NCI-H1417 (cell line): Measurements from ENCODE around the gene OR5M11.
A peak's percentile ranks its signal among the peaks of the same experiment; 100 is the strongest.
"Not testable (repeated sequence)": the region's sequence is repeated elsewhere in the genome, so short reads cannot be mapped to it uniquely, and the experiment has no call there.

Experiments
- DNase-seq, 3 experiments: peaks; one replicate each; lab custom pipeline; 2025; lab: John Stamatoyannopoulos, UW

OR5M11 gene

DNA sequence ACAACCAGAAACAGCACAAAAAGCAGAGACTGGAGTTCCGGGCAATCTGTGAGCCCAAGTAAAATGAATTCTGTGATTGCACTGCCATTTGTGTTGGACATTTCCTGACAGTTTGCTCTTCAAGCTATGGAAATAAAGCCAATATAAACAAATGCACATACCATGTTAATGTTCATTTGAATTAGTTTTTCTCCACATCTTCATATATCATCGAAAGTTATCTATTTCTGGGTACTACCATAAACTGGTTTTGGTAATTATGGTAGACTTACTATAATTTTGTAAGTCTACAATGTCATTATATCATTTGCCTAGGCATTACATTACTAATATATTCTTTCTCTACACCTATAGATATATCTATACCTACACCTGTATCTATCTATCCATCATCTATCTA, at the start of gene OR5M11:
Gene OR5M11, minus strand, starts transcription at position 101 of the 400 bp plus-strand sequence. Its CDS starts 0 bp downstream, at position 101.
- no peak for DNase-seq

DNA sequence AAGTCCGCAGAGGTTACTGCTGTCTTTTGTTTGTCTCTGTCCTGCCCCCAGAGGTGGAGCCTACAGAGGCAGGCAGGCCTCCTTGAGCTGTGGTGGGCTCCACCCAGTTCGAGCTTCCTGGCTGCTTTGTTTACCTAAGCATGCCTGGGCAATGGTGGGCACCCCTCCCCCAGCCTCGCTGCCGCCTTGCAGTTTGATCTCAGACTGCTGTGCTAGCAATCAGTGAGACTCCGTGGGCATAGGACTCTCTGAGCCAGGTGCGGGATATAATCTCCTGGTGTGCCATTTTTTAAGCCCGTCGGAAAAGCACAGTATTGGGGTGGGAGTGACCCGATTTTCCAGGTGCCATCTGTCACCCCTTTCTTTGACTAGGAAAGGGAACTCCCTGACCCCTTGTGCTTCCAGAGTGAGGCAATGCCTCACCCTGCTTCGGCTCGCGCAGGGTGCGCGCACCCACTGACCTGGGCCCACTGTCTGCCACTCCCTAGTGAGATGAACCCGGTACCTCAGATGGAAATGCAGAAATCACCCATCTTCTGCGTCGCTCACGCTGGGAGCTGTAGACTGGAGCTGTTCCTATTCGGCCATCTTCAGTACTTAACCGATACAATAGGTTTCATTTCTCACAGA, 49.1 kb upstream of the OR5M11 start:
- DNase-seq: not testable (repeated sequence)

DNA sequence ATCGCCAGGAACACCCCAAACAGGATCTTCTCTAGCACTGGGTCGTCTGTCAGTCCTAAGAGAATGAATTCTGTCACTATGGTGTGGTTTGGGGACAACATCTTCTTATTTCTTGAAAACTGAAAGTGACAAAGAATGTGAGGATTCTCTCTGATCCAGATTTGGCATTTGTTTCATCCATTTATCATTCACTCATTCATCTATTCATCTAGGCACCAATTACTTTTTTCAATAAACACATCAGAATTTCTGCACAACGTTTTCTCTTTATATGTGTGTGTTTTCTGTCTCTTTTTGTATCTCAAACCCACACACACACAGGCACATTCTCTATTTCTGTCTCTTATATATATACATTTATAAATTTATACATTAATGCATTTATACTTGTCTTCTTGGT, 34.6 kb upstream of the OR5M11 start, which contains the start of gene OR5M10:
Gene OR5M10, minus strand, starts transcription at position 101 of the 400 bp plus-strand sequence. Its CDS starts 0 bp downstream, at position 101.
- no peak for DNase-seq

DNA sequence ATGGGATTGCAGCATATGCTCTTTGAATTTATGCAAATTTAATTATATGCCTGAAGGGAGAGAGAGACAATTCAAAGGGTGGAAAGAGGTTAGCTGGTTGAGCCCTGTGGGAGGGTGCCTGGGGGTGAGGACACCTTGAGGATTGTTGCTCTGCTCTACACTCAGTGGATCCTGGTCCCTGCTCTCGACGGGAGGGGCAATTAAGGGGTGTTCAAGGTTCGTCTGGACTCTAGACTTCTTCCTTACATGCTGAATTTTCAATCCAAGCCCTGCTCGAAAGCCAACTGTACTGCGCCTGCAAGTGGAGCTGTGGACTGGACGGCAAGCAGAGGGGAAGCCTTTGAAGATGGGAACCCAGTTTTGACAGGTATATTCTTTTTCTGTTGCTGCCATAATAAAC, 15.5 kb upstream of the OR5M11 start:
- no peak for DNase-seq

DNA sequence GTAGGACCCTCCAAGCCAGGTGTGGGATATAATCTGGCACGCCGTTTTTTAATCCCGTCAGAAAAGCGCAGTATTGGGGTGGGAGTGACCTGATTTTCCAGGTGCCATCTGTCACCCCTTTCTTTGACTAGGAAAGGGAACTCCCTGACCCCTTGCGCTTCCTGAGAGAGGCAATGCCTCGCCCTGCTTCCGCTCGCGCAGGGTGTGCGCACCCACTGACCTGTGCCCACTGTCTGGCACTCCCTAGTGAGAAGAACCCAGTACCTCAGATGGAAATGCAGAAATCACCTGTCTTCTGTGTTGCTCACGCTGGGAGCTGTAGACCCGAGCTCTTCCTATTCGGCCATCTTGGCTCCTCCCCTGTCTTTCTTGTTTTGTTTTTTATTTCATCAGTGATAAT, 11.6 kb upstream of the OR5M11 start:
- not testable (repeated sequence) for DNase-seq

DNA sequence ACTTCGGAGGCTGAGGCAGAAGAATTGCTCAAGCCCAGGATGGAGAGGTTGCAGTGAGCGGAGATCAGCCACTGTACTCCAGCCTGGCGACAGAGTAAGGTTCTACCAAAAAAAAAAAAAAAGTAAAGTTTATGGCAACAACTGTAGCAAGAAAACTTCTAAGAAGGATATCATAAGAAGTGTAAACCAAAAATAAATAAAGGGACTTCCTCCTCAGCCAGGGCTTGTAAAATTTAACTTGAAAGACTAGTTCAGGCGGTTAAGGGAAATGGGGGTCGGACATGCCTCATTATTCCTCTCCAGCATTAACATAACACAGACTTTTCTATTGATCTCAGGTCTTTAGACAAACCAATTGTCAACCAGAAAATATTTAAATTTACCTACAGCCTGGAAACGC, 2.5 kb upstream of the OR5M11 start:
- no peak for DNase-seq

DNA sequence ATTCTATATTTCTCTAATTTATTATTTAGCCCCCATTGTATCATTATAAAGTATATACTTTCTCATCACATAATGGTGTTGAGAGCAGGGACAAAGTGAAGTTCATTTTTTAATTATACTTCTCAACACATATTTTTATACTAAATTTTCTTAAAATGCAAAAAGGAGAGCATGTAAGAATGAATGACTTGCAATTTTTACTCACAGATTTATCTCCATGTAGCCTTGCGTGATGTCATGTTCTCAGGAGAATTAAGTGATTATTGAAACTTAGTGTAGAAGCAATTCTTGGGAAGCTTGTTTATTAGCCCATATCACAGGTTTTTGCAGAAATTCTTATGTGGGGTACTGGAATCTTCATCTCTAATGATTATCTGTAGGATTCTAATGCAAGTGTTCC, 682 bp upstream of the OR5M11 start:
- DNase-seq: no peak

DNA sequence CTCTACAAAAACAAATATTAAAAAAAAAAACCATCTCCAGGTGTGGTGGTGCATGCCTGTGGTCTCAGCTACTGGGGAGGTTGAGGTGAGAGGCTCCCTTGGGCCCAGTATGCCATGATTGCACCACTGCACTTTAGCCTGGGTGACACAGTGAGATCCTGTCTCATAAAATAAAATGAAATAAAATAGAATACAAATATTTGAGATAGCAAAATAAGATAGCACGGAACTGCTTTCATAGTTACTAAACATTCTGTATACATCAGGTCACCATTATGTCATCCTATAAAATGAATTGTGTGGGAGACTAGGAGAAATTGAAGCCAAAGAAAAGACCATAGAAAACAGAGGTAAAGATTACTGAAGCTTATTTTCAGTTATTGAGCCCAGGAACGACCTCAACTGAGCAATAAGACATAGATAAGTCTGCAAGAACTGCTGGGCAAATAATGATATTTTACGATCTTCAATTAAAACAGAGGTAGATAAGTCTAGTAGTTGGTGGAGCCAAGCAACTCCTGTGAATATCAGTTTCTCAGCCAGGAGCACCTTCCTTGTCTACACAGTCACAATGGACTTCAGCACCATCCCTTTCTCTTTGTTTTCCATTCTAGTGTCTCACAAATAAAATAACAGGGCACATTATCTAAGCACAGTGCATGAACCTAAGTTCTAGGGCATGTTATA, 9.9 kb downstream of the OR5M11 start:
- no peak for DNase-seq

DNA sequence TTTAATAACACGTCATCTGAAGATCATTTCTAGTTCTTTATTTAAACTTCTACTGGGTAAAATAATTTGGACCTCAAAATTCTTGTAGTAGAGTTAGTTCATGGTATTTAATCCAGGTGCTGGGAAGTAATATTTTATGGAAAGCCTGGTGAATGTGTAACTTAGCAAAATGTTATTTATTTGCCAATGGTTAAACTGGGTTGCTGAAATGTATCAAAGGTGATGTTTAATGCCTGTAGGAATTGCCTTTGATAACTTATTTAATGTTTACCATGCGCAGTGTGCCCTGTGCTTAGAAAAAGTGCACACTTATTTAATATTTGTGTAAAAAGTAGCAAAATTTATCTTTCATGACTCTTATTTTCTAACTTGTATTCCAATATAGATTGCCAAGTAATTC, 11.2 kb downstream of the OR5M11 start:
- no peak for DNase-seq

DNA sequence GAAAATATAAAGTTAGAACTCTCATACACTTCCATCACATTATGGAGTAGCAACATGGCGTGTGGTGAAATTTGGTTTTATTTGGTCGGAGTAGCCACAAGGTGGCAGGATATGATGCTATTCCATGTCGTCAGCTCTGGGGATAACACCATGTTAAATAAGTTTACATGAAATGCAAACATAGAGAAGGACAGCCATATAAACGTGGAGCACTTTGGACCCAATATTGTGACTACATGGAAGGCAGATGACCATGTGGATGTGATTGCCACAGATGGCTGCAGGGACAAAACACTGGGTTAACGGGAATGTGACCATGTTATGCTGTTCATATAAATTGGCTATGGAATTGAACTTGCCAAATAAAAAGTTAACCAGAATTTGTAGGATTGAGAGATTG, 21.0 kb downstream of the OR5M11 start:
- peak in 1 of 3 experiments; percentile 26 for DNase-seq

DNA sequence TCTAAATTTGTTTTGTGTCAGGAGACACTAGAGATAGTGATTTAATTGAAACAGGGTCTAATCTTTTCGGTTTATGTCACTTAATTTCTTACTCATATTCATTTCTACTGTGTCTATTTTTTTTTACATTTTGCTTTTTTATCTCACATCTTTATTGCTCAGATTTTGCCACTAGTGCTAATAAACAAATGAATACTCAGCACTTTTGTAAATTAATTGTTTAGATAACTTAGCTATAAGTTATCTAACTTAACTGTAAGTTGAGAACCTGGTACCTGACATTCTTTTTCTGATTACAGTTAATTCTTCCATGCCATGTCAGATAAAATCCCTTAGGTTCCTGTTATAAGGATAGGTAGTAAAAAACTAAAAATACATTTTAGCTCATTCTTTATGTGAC, 29.8 kb downstream of the OR5M11 start:
- DNase-seq: no peak

DNA sequence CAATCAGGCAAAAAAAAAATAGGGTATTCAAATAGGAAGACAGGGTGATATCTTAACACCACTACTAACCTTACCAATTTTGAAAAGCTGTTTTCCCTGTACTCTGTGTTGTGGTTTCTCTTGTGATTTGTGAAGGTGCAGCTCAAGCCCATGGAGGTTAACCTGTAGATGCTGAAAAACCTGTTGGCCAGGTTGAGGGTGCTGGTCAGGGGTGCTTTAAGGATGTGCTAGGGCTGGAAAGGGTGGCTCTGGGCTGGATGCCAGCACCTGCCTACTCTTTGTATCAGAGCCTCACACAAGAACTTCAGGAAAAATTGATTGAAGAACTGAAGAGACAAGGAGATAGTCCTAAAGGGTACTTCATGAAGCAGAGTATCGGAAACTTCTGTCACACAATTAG, 33.6 kb downstream of the OR5M11 start:
- DNase-seq: no peak

DNA sequence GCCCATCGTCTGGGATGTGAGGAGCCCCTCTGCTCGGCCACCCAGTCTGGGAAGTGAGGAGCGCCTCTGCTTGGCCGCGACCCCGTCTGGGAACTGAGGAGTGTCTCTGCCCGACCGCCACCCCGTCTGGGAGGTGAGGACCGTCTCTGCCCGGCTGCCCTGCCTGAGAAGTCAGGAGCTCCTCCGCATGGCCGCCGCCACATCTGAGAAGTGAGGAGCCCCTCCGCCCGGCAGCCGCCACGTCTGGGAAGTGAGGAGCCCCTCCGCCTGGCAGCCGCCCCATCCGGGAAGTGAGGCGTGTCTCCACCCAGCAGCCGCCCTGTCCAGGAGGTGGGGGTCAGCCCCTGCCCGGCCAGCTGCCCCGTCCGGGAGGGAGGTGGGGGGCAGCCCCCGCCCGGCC, 46.0 kb downstream of the OR5M11 start:
- no peak for DNase-seq

DNA sequence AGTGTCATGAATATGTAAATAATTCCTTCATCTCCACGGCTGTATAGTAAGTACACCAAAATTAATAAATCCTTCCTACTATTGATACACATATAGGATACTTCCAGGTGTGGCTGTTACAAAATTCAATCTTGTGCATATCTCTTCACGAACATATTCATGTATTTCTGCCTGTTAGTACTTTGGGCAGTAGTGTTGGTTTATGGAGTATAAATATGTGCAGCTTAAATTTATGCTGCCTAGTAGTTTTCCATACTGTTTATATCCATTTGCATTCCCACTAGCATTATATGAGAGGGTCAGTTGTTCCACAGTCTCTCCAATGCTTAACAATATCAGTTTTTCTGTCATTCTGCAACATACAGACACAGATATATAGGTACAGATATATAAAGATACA, 47.9 kb downstream of the OR5M11 start:
- DNase-seq: no peak
